ENCODE data around the gene MAST3.

DNA sequence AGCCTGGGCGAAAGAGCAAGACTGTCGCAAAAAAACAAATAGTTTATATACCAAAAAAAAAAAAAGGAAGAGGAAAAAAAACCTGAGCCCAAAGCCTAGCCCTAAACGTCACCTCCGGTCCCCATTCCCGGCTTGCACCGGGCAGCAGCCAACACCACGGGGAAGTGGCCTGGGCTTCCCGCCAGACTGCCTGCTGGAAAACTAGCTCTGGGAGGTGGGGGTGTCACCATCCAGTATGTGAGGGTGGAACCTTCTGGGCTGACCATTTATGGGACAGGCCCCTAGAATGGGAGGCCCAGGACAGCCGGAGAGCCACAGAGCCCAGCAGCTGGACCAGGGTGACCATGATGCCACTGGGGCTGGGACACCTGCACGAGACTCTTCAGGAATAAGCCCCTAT, 48.2 kb upstream of the MAST3 start:
- TF ChIP-seq, protein P1, sequence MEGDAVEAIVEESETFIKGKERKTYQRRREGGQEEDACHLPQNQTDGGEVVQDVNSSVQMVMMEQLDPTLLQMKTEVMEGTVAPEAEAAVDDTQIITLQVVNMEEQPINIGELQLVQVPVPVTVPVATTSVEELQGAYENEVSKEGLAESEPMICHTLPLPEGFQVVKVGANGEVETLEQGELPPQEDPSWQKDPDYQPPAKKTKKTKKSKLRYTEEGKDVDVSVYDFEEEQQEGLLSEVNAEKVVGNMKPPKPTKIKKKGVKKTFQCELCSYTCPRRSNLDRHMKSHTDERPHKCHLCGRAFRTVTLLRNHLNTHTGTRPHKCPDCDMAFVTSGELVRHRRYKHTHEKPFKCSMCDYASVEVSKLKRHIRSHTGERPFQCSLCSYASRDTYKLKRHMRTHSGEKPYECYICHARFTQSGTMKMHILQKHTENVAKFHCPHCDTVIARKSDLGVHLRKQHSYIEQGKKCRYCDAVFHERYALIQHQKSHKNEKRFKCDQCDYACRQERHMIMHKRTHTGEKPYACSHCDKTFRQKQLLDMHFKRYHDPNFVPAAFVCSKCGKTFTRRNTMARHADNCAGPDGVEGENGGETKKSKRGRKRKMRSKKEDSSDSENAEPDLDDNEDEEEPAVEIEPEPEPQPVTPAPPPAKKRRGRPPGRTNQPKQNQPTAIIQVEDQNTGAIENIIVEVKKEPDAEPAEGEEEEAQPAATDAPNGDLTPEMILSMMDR (conservative IDR thresholded peaks at IDR 0.05), result no peak
- no peak for TF ChIP-seq EZH2 (IDR thresholded peaks at IDR 0.05; ENCODE audit: low read depth)

Measured in PC-9 (cell line).